HG02840 (cell line): ENCODE measurements around the gene MUSTN1.

Experiments
- ATAC-seq: cut with Tn5 transposase; IDR thresholded peaks from one replicate; pipeline ENCODE4 v1.9.1; 2021; ENCODE audit warnings: mild to moderate bottlenecking, moderate library complexity, moderate number of reproducible peaks; ENCODE audit not compliant: unreplicated experiment, low FRiP score

Gene MUSTN1

DNA sequence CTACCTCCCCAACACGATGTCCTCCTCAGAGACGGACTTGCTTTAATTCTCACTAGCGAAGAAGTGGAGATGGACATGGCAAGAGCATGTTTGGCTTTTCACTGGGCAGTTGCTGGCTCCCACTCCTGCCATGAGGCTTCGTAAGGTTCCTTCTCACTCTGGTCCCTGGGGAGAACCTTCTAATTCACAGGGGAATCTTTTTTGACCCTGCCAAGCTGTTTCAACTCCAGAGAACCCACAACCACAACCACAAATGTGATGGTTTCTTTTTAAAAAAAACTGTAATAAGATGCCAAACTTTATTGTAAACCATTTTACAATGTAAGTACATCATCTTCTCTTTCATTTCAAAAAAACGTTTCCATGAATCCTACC, 1.6 kb upstream of the MUSTN1 start:
- no peak for ATAC-seq

DNA sequence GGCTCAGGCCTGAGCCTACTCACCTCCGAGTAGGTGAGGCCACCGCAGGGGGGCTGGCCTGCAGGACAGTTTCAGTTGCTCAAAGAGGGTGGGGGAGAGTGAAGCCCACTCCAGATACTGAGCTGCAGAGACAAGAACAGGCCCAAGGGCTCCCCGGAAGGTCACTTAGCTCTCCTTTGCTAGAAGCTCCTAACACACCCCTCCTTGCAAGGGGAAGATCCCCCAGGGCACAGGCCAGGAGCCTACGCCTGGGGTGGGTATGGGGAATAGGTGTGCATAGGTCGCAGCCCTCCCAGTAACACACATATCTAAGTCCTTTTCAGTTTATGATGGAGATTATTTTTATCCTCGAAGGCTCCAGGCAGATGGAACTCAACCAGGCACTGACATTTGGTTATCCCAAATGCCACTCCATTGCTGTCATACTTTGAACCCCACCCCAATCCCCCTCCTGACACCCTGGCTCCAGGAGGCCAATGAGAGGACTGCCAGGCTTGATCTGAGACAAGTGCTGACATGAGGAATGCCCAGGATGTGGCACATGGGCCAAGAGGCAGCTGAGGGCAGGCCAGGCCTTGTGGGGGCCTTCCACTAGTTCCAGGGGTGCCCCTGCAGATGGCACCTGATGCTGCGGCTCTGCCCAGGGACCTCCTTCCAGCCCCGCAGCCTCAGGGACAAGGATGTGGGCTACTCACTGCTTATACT, 1.1 kb upstream of the MUSTN1 start:
- ATAC-seq, result no peak

DNA sequence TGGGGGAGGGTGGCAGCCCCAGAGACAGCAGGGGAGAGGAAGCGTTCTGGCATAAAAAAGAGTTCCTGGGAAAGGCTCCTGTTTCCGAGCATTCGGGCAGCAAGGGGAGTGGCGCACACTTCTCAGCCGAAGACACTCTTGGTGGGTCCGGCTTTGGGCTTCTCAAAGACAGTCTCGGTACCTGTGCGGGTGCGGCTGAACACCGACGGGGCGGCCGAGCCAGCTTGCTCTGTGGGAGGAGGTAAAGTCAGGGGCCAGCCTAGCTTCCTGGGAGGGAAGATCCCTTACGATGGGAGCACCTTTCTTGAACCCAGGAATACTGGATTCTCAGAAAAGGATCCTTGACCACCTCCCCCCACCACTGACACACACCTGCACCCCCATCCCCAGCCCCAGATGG, 1.6 kb downstream of the MUSTN1 start:
- no peak for ATAC-seq

DNA sequence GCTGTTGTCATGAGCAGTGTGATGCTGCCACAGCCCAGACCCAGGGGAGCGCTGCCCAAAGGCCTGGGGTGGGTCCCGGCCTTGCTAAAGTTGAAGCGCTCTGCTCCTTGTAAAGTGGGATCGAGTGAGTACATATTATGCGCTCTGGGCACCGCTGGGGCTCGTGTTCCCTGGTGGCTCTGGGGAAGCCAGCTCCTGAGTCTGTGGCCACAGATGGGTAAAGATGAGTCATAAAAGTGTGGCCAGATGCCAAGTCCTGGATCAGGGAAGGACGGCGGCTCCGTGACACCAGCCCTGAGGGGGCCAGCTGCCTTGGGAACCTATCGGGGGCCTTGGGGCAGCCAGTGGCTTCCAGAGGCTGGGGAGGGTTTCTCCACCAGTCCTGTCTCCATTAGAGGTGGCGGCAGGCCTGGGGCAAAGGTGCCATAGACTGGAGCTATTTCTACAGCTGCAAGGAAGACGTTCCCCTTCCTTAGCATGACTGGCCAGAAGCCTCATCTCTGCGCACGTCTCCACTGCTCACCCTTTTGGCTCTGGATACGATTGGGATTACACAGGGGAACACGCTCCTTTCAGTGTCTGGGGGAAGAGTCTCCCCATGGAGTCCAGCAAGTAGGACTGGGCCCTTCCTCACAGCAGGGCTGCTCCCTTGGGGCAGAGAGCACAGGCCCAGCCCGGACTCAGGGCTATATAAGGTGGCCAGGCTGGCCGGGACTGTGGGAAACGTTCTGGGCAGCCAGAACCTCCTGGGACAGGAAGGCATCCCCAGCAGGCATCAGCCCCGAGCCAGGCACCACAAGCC, 3.1 kb downstream of the MUSTN1 start:
- no peak for ATAC-seq

DNA sequence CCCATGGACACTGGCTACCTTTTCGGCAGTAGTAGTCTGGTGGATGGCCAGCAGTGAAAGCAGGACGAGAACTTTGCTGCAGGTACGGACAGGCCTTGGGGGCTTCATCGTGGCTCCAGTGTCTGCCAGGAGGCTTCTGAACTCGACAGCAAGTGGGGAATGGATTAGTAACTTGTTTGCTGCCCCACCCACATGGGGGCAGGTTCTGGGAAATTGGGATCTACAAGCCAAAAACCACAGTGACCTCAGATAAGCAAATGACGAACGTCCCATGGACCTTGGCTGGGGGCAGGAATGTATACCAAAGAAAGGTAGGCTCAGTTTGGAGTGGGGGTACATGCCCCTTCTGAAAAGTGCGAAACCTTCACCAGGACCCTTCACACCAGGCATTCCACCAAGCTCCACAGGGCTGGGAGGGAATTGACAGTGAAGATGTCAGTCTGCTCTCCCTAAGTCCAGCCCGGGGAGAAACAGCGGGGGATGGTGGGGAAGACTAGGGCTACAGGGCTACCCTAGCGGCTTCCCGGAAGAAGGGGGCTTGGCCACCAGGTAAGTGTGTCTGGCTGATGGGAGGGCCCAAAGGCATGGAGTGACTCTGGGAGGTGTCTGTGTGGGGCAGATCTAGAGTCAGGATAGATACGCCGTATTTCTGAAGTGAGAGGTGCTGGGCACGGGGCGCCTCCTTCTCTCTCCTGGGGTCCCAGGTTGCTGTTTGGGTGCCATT, 4.1 kb downstream of the MUSTN1 start, which contains the start of gene ITIH4:
Gene ITIH4 (minus strand): TSS at position 138 of the 724 bp plus-strand sequence. CDS start 30 bp downstream, at position 108.
- ATAC-seq, result no peak

DNA sequence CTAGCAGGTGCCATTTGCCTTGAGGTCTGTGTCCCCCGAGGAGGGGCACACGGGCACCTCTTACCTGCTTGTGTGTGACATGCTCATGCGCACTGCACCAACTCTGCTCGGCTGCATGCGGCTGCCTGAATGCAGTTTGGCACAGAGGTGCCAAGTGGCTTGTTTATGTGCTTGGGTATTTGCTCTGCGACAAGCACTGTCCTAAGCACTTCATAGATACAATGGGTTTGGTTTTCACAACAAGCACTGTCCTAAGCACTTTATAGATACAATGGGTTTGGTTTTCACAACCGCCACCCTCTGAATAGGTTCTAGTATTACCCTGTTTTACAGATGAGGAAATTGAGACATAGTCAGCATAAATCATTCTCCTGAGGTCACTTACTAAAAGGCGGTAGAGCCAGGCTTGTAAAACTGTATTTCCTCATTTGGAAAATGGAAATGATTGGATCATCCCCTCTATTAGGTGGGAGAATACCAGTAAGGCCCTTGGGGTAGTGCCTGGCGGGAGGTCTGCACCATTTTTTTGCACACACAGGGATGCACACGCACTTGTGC, 4.8 kb downstream of the MUSTN1 start:
- ATAC-seq, result no peak

DNA sequence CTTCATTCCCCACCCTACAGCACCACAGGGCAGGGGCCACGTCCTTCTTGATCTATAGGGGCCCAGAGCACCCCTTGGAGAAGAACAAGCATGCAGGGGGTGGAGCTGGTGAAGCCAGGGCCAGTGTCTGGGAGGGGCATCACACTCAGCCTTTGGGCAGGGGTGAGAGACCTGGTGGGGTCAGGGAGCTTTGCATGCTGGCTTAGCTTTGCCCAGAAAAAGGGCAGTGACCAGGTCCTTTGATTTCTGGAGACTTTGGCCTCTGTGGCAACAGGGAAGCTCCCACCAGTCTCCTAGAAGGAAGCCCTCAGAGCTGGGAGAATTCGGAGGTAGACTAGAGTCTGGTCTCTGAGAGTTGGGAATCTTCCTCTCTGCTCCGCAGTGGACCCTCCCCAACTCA, 5.3 kb downstream of the MUSTN1 start:
- no peak for ATAC-seq

DNA sequence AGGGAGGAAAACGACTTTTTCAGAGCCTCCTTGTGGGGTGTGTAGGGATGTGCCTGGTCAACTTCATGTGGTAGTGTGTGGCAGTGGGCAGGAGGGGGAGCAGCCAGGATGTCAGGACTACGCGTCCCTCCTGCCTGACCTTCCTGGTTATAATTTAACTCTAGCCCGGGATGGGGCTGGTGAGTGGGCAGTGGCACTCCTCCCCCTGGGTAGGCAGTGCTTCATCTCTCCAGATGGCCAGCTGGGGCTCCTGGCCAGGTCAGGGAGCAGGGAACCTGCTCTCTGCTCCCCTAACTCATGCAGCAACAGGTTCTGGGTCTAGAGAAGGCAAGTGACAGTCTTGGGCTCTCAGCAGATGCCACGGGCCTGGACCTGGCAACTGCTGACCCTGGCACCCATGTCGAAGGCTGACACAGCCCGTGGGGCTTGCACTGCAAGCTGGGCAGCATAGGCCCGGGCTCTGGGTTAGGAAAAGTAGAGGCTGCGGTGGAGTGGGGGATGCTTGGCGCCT, 6.9 kb downstream of the MUSTN1 start:
- no peak for ATAC-seq

DNA sequence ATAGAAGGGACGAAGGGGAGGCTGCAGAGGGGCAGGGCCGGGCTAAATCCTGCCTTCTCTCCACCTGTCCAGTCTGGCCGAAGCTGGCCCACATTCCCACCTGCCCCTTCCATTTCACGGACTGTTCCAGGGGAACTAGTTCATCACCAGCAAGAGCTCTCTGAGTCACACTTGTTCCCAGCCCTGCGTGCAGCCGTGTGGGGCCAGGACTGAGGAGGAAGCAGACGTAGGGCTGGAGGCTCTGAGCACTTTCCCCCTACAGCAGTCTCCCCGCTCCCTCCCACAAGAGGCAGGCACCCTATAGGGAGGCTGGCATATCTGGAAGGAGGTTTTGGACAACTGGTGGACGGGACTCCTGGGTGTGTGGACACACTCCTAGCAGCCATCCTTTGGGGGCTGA, 7.4 kb downstream of the MUSTN1 start:
- no peak for ATAC-seq

DNA sequence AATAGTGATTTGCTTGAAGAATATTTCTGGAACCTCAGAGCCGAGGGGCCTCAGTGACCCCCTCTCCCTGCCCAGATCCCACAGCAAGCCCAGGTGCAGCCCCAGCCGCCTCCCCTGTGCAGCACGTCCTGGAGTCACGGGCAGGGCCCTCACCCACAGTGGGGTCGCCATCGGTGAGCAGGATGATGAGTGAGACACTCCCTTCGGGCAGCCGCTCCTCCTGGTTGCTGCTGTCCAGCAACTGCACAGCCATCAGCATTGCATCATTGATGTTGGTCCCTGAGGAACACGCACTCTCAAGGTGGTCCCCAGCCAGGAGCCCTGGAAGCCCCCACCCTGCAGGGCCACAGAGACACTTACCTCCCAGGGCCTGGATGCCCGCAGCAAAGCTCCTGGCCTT, 10.8 kb downstream of the MUSTN1 start:
- no peak for ATAC-seq

DNA sequence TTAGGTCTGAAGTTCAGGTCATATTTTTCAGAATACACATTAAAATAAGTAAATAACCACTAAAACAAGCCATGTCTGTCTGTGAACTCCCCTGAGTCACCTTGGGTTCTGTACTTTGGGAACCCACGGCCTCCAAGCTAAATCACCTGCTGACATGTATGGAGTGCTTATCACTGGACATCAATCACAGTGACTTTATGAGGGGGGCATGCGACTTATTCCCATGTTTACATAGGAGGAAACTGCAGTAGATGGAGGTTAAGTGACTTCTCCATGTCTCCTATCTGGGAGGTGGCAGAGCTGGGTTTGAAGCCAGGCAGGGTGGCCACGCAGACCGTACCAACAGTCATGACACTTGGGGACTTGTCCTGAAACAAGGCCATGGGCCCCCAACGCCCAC, 12.5 kb downstream of the MUSTN1 start:
- no peak for ATAC-seq

DNA sequence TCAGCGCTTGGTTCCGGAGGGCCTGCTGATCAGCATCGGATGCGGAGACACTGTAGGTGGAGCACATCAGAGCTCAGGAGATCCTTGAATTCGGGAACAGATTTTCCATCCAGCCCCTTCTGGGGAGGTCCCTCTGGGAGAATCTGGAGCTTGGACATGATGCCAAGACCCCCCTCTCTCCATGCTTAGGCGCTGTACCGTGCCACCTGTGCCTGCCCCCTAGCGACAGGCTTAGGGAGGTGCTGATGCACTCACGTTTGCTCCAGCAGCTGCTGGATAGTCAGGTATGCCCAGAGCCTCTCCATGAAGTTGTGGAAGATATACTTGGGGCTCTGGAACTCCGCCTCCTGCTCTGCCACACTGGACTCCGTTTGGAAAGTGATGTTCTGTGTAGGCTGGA, 14.1 kb downstream of the MUSTN1 start:
- no peak for ATAC-seq

DNA sequence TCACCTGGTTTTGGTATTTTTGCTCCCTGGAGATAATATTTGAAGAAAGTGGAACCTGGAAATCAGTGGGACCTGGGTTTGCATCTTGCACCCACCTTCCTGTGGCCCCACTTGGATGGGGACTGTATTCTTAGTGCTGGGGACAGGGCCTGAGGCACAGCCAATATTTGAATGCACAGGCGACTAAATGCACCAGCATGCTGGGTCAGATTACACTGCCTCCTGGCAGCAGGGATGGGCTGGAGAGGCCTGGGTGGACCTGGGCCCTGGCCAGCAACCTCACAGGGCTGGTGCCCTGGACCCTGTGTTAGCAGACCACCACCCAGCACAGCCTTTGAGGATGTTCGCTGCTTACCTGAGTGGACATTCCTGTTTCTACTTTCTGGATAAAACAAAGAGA, 14.9 kb downstream of the MUSTN1 start:
- no peak for ATAC-seq

DNA sequence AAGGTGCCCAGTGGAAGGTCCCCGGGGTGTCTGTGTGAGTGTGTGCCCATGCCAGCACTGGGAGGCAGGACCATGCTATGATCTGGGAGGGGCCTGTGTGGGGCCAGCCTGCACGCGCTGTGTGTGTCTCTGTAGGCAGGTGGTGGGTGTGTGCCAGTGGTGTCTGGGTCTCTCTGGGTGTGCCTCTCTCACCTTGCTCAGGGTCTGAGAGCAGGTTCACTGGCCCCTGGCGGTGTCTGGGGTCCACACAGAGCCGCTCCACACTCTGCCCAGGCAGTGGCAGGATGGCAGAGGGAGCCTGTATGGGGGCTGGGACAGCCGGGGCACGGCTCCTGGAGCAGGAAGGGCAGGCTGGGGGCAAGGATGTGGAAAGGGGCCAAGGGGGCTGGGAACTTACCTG, 17.0 kb downstream of the MUSTN1 start:
- no peak for ATAC-seq

DNA sequence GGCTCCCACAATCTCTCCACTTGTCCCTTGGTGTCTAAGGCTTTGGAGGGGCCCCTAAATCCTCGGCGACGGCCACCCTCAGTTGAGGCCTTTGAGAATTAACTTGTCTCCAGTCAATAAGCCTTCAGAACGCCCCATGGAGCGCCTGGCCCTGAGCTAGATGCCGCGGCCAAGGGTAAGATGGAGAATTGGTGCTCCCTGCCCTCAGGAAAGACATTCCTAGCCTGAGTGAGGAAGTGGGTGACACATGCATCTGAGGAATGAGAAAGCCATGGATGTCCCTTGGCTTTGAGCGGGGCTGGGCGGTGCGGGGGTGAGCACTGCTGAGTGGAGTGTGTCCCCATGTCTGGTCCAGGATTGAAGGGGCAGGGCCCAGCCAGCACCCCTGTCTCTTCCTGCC, 17.6 kb downstream of the MUSTN1 start:
- no peak for ATAC-seq

DNA sequence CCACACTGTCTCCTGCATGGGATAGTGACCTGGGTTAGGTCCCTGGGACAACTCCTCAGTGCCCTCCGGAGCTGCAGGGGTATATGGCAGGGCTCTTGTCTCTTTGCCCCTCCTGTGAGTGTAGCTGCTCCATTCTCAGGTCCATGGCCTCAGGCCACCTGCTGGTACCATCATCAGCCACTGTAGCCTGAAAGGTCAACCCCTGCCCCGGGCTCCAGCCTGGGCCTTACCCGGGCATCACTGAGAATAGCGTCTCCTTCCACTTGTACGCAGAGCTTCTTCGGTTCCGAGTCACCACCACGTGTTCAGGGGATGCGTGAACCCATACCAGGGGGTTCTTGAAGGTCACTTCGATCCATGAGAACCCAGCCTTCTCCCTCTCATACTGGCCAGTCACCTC, 18.2 kb downstream of the MUSTN1 start:
- ATAC-seq, result no peak

DNA sequence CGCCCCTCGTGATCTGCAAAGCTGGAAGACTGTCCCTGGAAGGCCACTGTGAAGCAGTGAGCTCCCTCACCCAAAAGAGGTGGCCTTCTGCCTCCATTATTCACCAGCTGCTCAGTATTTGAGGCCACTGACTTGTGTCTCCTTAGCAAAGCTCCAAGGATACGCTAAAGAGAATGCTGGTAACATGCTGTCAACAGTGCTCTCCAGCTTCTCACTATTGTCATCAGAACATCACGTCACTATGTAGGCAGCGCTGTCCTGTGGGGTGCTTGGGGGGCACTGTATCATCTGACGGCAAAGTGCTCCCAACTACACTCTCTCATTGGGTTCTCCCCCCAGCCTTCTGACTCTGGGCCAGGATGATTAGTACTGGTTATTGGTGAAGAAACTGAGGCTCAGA, 18.6 kb downstream of the MUSTN1 start:
- ATAC-seq, result no peak

DNA sequence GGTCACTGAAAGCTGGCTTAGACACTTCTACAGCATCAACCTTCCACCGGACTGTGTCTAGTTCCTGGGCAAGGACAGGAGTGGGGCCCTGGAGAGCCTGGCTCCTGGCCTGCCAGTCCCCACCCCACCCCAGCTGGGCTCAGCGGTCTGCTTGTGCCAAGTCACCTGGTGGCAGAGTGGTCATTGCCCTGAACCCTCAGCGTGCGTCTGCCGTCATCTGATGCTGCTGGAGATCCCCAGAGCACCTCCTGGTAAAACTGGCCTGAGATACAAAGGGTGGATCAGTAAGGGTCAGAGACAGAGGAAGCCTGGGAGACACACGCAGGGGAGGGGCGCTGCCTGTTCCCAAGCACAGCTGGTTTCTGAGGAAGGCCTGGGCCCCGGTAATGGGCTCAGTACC, 21.0 kb downstream of the MUSTN1 start:
- ATAC-seq, result no peak

DNA sequence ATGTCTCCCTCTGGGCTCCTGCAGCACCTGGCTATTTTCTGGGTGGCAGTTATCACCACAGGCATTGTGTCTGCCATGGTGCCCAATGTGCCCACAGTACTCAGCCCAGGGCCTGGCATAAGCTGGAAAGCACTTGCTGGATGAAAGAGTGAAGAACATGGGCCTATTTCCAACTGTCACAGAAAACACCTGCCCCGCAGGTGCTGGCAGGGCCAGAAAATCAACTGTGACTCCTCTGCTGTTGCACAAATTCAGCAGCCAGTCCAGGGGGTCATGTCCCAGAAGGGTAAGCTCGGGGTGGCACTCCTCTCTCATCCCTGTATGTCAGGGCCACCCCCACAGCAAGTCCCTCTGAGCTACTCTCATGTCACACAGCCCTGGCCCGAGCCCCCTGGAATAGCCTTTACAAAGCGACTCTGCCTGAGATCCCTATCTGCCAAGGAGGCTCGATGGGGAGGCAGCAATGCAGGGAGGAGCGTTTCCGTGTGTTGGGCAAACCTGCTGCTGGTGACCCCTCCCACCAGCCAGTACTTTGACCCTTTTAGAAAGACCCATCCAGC, 23.3 kb downstream of the MUSTN1 start:
- ATAC-seq, result no peak

DNA sequence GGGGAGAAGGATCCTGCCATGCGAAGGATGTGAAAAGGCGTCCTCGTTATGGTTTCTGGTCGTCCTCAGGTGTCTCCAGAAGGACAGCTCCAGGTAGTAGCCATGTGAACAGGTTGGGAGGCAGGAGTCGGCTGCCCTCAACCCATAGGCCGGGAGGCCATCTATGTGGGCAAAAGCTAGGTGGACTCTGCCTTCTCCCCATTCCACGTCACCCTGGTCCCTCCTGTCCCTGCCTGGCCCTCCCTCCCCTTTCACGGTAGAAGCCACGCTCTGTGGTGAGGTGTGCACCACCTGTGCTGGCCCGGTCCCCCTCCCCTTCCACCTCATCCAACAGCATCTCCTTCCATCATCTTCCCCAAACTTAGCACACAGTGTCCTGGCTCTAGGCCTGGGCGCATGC, 23.9 kb downstream of the MUSTN1 start:
- ATAC-seq, result no peak
